ENCODE data around the gene PHC1.

The PHC1 gene

DNA sequence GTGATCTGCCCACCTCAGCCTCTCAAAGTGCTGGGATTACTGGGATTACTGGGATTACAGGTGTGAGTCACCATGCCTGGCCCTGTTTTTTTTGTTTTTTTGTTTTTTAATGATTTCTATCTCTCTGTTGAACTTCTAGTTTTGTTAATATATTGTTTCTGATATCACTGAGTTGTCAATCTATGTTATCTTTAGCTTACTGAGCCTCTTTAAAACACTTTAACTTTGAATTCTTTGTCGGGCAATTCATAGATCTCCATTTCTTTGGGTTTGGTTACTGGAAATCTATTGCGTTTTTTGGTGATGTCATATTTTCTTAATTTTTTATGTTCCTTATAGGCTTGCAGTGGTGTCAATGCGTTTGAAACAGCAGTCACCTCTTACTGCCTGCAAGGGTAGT is 65.8 kb downstream of the PHC1 start:
- in situ Hi-C loops (cut with MboI; ENCODE audit: low sequenced_read_pairs) = no loop called here
- H3K36me3 ChIP-seq (replicated peaks) = no peaks in the 10 kb centered on the region
- no peaks in the 10 kb centered on the region for H3K27me3 ChIP-seq (ENCODE audit: low read depth)
- H3K4me3 ChIP-seq = no peak overlapping the region
- DNase-seq (ENCODE audit: low spot score in 2 of 2) = no peak
- no peaks in the 10 kb centered on the region for H3K4me1 ChIP-seq
- H3K9me3 ChIP-seq = no peaks in the 10 kb centered on the region

DNA sequence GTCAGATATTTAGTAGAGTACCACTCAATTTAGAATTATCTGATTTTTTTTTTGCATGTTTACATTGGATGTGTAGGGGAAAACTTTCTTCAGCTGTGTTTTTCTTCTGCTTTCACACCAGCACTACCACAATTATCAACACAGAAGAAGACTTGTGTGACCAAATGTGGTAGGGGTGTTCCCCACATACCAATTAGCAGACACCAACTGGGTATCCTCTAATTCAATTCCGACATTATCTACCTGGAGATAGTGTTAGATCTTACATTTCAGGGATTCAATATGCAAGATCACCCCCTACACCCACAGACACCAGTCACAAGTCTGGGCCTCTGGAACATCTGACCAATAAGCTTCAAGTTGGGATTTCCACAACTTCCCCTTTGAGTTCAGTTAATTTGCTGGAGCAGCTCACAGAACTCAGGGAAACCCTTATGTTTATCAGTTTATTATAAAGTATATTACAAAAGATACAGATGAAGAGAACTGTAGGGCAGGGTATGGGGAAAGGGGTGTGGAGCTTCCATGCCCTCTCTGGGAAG is 71.0 kb downstream of the PHC1 start:
- H3K9me3 ChIP-seq = no peaks in the 10 kb centered on the region
- no peak for DNase-seq (ENCODE audit: low spot score in 2 of 2)
- H3K4me3 ChIP-seq = no peak overlapping the region
- in situ Hi-C loops (cut with MboI; ENCODE audit: low sequenced_read_pairs) = no loop called here
- H3K27me3 ChIP-seq (ENCODE audit: low read depth) = no peaks in the 10 kb centered on the region
- no peaks in the 10 kb centered on the region for H3K4me1 ChIP-seq
- H3K36me3 ChIP-seq (replicated peaks) = no peaks in the 10 kb centered on the region

DNA sequence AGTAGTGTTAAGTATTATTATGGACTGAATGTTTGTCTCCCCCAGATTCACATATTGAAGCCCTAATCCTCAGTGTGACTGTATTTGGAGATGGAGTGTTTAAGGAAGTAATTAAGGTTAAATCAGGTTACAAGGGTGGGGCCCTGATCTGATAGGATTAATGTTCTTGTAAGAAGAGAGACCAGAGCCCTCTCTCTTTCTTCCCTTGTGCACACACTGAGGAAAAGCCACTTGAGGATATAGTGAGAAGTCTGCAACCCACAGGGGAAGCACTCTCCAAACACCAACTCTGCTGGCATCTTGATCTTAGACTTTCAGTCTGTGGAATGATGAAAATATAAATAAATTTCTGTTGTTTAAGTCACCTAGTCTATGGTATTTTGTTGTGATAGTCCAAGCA is 72.9 kb downstream of the PHC1 start:
- in situ Hi-C loops (cut with MboI; ENCODE audit: low sequenced_read_pairs) = no loop called here
- no peaks in the 10 kb centered on the region for H3K4me1 ChIP-seq
- no peaks in the 10 kb centered on the region for H3K9me3 ChIP-seq
- H3K36me3 ChIP-seq (replicated peaks) = no peaks in the 10 kb centered on the region
- H3K4me3 ChIP-seq = no peak overlapping the region
- no peaks in the 10 kb centered on the region for H3K27me3 ChIP-seq (ENCODE audit: low read depth)
- DNase-seq (ENCODE audit: low spot score in 2 of 2) = no peak

DNA sequence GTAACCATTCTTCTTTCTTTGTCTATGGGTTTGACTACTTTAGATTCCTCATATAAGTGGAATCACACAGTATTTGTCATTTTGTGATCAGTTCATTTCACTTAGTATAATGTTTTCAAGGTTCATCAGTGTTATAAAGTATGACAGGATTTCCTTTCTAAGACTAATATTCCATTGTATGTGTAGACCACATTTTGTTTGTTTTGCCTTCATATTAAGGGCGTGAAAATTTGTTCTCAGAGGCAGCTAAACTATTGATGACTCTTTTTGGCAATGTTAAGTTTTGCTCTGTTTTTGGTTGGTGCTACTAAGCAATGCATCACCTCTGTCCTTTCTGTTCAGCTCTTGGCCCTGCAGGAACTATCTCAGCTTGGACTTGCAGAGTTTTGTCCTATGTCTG is 73.4 kb downstream of the PHC1 start:
- H3K36me3 ChIP-seq (replicated peaks) = no peaks in the 10 kb centered on the region
- H3K4me1 ChIP-seq = no peaks in the 10 kb centered on the region
- no peaks in the 10 kb centered on the region for H3K27me3 ChIP-seq (ENCODE audit: low read depth)
- H3K4me3 ChIP-seq = no peak overlapping the region
- DNase-seq (ENCODE audit: low spot score in 2 of 2) = no peak
- in situ Hi-C loops (cut with MboI; ENCODE audit: low sequenced_read_pairs) = no loop called here
- no peaks in the 10 kb centered on the region for H3K9me3 ChIP-seq

DNA sequence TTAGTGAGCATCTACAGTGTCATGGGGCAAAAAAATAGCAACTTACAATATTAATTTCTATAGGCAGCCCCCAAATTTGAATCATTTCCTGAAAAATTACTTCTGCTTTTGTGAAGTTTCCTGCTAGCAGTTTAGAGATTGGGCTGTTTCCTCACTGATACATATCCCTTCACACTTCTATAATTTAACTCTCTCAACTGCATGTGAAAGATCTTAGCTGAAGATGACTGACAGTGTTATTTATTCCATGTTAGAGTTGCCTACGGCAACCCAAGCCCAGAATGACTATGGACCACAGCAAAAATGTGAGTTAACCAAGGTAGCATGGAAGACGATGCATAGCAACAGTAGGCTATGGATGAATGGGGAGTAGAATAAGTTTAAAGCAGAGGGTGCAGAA is 75.1 kb downstream of the PHC1 start, which contains the start of gene KLRG1:
Gene KLRG1, plus strand, starts transcription at position 134 of the 400 bp plus-strand sequence. Its CDS starts 90 bp downstream, at position 224.
- Histone ChIP-seq H3K27me3 (ENCODE audit: low read depth) (no peaks in the 10 kb centered on the region), H3K9me3 (no peaks in the 10 kb centered on the region), H3K36me3 (replicated peaks) (no peaks in the 10 kb centered on the region), H3K4me3 (no peak within 1 kb of the TSS), H3K4me1 (no peaks in the 10 kb centered on the region)
- in situ Hi-C loops (cut with MboI; ENCODE audit: low sequenced_read_pairs) = no loop called here
- no peak for DNase-seq (ENCODE audit: low spot score in 2 of 2)
